H54 (cell line): ENCODE data around the gene UBASH3A.

Source experiments
- DNase-seq: peaks from one replicate; pipeline ENCODE4 v3.0.0; 2011; ENCODE audit warnings: low spot score, mixed read lengths; ENCODE audit not compliant: insufficient read length
- FAIRE-seq: peaks from 3 replicates; lab custom pipeline; 2011; peaks lifted over from hg19 to GRCh38; lab: Jason Lieb, UNC
- POLR2A ChIP-seq: IDR thresholded peaks from 2 replicates; pipeline ENCODE4 v1.6.1; 2011; ENCODE audit warnings: low read depth, mild to moderate bottlenecking, low read length

UBASH3A gene

GRCh38 chr21:42453986-42454570 is 50.4 kb downstream of the UBASH3A start:
- no peak for FAIRE-seq
- DNase-seq: no peak
- TF ChIP-seq POLR2A: no peak

- DNase-seq (no peak), FAIRE-seq (no peak)
- no peak for TF ChIP-seq POLR2A
Measured at GRCh38 chr21:42454786-42455185, 51.1 kb downstream of the UBASH3A start.

GRCh38 chr21:42455196-42455595 is 51.5 kb downstream of the UBASH3A start:
- no peak for TF ChIP-seq POLR2A
- FAIRE-seq (no peak), DNase-seq (no peak)

- TF ChIP-seq POLR2A: no peak
- DNase-seq (no peak), FAIRE-seq (no peak)
Measured at GRCh38 chr21:42455754-42456440, 52.2 kb downstream of the UBASH3A start.

GRCh38 chr21:42456457-42456856 is 52.8 kb downstream of the UBASH3A start:
- no peak for DNase-seq
- FAIRE-seq: no peak

GRCh38 chr21:42459082-42459460 is 55.4 kb downstream of the UBASH3A start:
- TF ChIP-seq POLR2A: no peak
- FAIRE-seq (no peak), DNase-seq (no peak)

More at GRCh38 chr21:42456457-42456856, 52.8 kb downstream of the UBASH3A start:
- TF ChIP-seq POLR2A: no peak

GRCh38 chr21:42459546-42460215 is 56.0 kb downstream of the UBASH3A start:
- no peak for FAIRE-seq
- DNase-seq: no peak
- TF ChIP-seq POLR2A: no peak

- no peak for TF ChIP-seq POLR2A
- DNase-seq: no peak
- FAIRE-seq: no peak
Measured at GRCh38 chr21:42460391-42461184, 56.9 kb downstream of the UBASH3A start.

- DNase-seq: no peak
- no peak for TF ChIP-seq POLR2A
- no peak for FAIRE-seq
Measured at GRCh38 chr21:42461185-42461520, 57.5 kb downstream of the UBASH3A start.

- no peak for TF ChIP-seq POLR2A
- no peak for DNase-seq
- no peak for FAIRE-seq
Measured at GRCh38 chr21:42461881-42462877, 58.5 kb downstream of the UBASH3A start.

GRCh38 chr21:42463861-42464515 is 60.3 kb downstream of the UBASH3A start:
- FAIRE-seq (no peak), DNase-seq (no peak)
- TF ChIP-seq POLR2A: no peak

- no peak for TF ChIP-seq POLR2A
- DNase-seq (no peak), FAIRE-seq (no peak)
Measured at GRCh38 chr21:42465008-42465802, 61.5 kb downstream of the UBASH3A start.
